ENCODE measurements around the gene CYP4F3.

The CYP4F3 gene

GRCh38 chr19:15701757-15702533 is 61.2 kb downstream of the CYP4F3 start:
- DNase-seq (ENCODE audit: extremely low spot score) = no peak
- TF ChIP-seq CTCF (IDR thresholded peaks at IDR 0.05; ENCODE audit: control extremely low read depth, extremely low read depth, low read depth, missing control alignments) = no peak
- POLR2A ChIA-PET = no interaction called here
- CTCF ChIA-PET = interaction anchor here (1.2 kb wide), 1 partner anchor 10 kb away, joined by 3 read pairs; no protein-coding TSS in a partner anchor

GRCh38 chr19:15702534-15702930 is 61.8 kb downstream of the CYP4F3 start:
- POLR2A ChIA-PET = no interaction called here

More at GRCh38 chr19:15702534-15702930, 61.8 kb downstream of the CYP4F3 start:
- CTCF ChIA-PET = no interaction called here
- no peak for TF ChIP-seq CTCF (IDR thresholded peaks at IDR 0.05; ENCODE audit: control extremely low read depth, extremely low read depth, low read depth, missing control alignments)
- no peak for DNase-seq (ENCODE audit: extremely low spot score)
